NOMO-1 treated with dmso at 0.1 percent for 144 hours (cell line): ENCODE measurements around the gene NCSTN.

ENCODE experiments used
- DNase-seq: peaks from one replicate; lab custom pipeline; 2025; ENCODE audit not compliant: unreplicated experiment; lab: John Stamatoyannopoulos, UW

The NCSTN gene

DNA sequence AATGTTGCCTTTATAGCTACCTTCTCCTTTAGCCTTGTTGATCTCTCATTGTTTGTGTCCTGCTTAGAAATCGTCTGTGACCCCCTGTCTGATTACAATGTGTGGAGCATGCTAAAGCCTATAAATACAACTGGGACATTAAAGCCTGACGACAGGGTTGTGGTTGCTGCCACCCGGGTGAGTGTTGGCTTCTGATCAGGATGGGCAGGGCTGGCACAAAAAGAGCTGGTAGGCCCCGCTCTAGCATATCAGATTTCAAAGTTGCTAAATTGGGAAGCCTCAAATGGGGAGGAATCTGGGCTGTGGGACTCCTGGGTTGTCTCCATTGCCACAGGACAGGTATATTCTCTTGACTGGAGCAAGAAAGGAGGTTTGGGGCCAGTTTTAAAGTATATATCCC, 8.4 kb downstream of the NCSTN start:
- no peak for DNase-seq

DNA sequence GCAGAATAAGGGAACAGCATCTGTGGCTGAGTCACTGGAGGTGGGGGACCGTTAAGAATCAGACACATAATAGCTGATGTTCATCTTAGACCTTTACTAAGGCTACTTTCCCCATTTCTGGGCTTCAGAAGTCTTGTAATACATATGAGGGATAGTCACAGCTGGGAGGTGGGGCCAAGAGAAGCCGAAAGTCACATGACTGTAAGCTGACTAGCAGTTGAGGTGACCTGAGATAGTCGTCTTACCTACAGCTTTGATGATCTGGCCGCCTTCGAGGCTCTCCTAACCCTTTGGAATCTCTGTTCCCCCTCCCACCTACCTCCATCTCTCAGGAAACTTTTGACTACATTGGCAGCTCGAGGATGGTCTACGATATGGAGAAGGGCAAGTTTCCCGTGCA, 9.4 kb downstream of the NCSTN start:
- no peak for DNase-seq

DNA sequence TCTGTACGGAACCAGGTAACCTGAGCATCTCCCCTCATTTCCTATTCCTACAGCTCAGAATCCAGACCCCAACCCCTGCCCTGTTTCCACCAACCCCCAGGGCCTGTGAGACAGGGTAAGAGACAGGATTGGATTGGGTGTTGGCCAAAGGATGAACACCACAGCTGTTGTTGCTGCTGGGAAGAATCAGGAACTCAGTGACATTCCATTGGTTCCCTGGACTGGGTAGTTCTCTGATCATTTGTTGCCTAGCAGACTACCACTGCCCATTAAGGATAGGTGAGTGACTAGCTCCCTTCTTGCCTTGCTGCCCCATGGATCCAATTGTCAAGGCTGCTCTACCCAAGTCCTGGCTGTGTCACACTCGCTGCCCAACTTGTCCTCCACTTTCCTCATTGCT, 10.0 kb downstream of the NCSTN start:
- DNase-seq: no peak

DNA sequence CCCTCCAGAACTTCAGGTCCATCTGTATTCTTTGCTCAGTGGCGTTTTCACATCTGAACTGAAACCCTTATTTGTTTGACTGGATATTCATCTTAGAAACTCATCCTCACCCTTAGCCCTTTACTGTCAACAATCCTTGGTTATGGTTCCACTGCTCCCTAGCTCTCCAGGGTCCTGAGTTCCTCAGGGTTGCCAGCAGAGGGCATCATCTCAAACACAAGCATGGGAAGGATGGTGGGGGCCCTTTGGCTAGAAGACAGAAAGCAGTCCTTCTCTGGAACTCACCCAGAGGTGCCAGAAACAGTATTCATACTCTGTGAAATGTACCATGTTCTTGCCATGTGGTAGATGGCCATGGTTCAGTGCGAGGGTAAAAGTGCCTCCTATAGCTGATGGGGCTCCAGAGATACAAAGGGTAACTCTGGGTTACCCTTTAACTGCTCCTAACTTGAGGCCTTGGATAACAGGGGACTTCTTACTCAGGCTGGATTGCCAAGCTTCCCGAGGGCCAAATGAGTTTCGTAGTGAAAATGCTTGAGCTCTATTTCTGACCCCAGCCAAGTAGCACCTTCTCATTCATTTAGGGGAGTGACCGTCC, 11.3 kb downstream of the NCSTN start:
- DNase-seq: no peak

DNA sequence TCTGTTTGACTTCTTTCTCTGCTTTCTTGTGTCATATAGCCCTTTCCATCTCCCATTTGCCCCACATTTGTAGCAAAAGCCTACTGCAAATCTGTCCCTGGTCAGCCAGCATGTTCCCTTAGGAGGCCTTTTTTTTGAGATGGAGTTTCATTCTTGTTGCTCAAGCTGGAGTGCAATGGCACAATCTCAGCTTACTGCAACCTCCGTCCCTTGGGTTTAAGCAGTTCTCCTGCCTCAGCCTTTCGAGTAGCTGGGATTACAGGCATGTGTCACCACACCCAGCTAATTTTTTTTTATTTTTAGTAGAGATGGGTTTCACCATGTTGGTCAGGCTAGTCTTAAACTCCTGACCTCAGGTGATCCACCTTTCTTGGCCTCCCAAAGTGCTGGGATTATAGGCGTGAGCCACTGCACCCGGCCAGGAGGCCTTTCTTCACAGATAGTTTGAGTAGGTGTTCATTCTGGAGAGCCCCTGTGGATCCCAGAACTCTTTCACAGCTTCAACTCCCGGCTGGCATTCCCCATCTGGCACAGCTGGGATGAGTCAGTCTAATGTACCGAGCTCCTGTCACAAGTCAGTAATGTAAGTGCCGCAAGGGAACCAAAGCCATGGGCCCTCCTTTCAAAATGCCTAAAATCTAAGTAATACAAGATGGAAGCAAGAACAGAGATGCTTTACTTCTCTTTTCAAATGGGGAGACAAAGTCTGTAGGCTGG, 14.3 kb downstream of the NCSTN start:
- DNase-seq: no peak

DNA sequence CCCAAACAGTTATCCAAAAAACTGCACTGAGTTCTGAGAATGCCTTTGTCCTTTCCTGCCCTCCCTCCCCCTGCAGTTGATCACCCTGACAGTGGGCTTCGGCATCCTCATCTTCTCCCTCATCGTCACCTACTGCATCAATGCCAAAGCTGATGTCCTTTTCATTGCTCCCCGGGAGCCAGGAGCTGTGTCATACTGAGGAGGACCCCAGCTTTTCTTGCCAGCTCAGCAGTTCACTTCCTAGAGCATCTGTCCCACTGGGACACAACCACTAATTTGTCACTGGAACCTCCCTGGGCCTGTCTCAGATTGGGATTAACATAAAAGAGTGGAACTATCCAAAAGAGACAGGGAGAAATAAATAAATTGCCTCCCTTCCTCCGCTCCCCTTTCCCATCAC, 14.9 kb downstream of the NCSTN start:
- DNase-seq: no peak

DNA sequence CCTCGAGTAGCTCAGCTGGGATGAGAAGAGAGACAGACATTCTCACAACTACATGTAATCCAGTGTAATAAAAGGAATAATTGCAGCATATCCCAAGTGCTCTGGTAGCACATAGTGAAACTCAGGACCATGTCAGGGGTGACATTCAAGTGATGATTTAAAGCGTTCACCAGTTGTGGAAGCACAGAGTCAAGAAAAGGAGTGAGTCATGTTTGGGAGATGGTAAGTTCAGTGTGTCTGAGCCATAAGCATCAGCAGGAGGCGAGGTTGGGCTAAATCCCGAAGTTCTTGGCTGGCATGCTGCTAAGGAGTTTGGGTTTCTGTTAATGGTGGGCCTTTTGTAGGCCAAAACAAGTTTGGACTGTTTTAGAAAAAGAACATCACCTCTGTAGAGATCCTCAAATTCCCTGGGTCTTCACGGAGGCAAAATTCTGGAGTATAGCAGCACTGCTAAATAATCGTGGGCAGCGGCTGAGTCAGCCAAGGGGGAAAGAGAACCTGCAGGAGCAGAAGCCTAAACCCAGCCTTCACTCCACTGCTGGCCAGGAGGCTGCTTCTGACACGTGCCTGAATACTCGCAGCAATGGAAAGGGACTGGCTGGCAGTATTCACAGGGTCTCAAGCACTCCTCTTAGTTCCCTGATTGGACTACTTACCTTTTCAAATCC, 16.5 kb downstream of the NCSTN start:
- no peak for DNase-seq

DNA sequence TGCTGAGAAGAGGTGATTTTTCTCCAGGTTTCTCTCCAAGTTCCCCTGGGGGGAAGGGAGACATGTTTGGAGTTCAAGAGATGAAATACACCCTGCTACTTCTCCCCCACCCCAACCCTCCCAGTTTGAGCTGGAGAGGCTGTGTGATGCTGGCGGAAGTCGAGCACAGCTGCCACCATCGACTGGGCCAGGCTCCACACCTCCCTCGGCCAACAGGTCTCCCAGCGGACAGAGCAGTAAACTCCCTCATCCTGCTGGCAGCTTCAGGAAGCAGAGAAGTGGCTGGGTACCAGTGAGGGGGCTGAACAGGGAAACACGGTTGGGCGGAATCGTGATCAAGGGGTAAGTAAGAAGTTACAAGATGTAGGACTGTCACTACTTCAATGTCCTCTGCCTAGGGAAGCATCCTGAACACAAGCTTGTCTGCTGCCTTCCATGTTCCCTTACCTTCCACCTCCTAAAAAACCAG, 17.1 kb downstream of the NCSTN start:
- no peak for DNase-seq

DNA sequence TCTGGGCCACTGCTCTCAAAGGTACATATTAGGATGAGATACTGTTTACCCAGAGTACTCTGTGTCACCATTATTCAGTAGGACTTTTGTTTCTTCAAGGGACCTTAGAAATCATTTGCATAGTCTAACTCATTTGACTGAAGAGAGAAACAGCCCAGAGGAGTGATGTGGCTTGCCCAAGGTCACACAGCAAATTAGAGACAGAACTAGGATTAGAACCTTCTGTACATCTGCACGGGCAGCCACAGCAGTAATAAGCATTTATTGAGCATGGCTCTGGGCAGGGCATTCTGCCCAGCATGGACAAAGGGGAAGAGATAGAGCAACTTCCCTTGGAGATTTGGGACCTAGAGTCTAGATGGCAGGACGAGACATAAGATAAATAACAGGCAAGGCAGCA, 18.0 kb downstream of the NCSTN start:
- DNase-seq: no peak

DNA sequence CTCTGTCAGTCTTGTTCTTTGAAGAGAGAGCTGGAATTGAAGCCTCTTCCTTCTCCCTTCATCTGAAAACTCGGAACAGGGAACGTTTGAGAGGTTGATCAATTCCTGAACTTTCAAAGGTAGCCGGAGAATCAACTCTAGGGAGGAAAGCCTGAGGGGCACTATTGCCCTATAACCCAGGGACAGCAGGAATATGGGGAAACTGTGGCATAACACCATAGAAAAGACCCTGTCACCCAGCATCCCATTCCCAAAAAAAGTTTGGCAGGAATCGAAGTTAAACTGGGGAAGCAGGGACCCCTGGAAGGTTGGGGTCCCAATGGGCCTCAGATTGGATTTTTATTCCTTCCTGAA, 18.6 kb downstream of the NCSTN start:
- DNase-seq: no peak

DNA sequence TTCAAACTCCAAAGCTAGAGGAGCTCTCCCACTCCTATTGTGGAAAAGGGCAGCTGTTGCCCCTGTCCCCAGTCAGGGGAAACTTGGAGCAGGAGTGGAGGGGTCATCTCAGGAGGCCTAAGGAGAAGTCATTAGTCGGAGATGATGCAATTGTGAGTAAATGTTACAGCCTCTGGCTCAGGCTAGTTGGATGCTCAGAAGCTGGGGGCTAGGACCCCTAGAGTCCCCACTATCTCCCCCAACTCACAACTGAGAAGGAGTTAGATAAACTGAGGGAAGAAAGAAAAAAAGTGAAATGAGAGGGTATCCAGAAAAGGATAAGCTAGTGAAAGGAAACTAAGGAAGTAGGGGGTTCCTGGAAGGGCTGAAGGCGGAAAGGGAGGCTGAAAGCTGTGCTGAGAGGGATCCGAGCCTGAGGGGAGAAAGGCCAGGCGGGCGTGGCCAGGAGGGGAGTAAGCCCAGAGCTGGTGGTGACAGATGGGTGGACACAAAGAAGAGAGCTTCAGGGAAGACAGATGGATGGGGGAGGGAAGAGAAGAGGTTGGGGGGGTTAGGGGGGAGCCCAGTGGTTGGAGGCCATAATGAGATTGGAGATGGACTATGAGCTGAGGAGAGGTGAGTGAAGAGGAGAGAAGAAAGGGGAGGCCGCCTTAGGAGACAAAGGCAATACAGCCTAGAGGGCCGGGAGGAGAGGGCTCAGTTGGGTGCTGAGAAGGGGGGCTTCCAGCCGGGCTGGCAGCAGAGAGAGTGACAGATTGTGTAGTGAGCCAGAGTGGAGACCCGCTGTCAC, 19.2 kb downstream of the NCSTN start:
- no peak for DNase-seq

DNA sequence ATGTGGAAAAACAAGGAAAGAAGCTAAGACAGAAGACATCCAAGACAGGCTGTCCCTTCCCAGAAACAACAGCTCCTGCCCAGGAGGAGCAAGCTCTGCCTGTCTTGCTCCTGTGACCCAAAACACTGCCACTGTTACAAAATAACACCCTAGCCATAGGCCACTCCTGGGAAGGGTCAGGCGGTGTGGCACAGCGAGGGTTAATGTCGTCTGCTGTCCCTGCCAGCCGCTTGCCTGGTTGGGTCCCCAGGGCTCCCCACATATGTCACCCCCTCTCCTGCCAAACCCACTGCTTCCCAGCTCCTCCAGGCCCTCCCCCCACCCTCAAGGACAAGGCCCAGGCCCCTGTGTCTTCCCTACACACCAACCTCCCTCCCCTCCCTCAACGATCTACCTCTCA, 19.8 kb downstream of the NCSTN start:
- DNase-seq: no peak

DNA sequence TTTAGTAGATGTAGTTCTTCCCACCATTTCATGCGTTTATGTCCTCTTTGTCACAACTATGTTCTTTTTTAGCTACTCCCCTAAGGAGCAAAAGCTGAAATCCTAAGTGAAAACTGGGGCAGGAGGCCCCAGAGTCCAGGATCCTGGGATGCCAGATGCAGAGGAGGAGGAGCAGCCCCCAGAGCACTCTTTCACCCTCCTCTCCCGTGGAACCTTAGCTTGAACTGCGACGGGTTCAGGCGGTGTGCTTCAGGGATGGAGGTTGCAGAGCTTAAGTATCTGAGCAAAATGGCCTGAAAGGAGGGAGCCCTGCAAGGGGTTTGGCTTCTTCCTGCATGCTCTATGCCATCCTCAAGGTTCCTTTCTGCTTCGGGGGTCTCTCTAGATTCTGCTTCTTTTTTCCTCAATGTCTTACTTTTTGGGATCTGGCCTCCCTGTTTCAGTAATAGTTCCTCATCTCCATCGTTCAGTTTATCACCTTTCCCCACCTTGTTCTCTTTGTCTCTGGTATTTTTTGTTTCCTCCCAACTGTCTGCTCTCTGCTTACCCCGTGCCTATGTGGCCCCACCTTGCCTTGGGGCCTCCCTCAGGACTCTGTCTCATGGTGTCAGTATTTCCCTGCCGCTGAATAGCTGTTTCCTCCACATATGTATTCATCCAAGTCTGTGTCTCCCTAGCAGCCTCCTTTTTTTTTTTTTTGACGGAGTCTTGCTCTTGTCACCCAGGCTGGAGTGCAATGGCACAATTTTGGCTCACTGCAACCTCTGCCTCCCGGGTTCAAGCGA, 21.0 kb downstream of the NCSTN start:
- no peak for DNase-seq

DNA sequence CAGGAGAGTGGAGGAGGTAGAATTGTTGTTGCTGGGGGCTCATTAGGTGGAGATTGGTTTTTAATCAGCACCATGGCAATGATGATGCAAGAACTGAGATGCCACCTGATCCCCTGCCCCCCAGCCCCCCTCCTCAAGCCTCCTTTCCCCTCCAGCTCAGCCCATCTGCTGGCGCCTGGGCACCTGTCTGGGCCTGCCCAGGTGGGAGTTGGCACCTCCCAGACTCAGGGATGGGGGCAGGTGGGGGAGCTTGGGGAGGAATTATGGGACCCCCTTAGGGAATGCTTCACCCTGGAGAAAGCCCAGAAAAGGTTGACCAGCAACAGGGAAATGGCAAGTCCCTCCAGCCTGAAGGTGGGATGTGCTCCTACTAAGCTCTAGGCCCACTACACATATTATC, 22.1 kb downstream of the NCSTN start:
- DNase-seq: no peak

DNA sequence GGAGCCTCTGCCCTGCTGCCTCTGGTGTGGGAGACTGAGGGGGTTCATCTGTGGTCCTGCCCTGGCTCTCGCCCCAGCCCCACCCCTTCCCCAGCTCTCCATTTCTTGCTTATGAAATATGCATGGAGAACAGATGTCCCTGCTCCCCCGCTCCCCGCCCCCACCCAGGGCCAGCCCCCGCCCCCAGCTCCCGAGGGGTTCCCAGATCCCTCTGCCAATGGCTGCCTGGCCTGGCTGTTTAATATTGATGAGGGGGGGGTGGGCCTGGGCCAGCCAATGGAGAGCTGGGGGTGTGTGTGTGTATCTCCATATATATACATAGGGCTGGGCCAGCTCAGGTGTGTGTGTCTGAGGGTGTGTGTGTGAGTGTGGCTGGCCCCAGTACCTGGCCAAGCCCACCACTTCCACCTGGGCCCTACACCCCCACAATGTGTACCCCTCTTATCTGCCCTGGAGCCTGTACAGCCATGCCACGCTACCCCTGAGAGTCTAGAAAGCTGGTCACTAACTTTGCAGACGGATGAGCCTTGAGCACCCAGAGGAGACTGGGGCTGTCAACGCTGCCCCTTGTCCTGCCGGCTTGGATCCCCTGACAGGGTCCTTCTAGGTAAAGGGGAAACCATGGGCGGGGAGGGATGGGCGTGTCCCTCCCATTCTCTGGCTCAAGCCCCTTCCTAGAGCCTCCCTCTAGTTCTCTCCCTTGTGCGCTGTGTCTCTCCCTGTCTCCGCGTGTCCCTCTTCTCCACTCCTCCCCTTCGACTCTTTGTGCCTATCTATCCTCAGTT, 23.7 kb downstream of the NCSTN start, which contains the start of gene NHLH1:
Gene NHLH1 (plus strand): TSS at position 341 of the 785 bp plus-strand sequence. CDS start 3,661 bp downstream, outside the sequence.
- DNase-seq: no peak

DNA sequence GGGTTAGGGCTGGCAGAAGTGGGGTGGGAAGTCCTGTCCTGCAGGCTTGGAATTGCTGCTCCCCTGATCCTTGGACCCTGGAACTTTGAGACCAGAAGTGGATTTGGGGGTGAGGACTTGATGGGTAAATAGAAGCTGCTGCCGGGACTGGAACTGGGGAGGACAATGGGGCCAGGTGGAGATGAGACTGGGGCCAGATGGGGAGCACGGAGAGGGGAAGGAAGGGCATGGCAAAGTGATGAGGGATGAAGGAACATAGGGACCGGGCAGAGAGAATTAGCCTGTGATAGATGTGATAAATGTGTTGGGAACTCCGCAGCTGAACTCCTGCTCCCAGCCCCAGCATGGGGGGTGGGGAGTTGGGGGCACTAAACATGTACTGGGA, 24.3 kb downstream of the NCSTN start:
- DNase-seq: no peak

DNA sequence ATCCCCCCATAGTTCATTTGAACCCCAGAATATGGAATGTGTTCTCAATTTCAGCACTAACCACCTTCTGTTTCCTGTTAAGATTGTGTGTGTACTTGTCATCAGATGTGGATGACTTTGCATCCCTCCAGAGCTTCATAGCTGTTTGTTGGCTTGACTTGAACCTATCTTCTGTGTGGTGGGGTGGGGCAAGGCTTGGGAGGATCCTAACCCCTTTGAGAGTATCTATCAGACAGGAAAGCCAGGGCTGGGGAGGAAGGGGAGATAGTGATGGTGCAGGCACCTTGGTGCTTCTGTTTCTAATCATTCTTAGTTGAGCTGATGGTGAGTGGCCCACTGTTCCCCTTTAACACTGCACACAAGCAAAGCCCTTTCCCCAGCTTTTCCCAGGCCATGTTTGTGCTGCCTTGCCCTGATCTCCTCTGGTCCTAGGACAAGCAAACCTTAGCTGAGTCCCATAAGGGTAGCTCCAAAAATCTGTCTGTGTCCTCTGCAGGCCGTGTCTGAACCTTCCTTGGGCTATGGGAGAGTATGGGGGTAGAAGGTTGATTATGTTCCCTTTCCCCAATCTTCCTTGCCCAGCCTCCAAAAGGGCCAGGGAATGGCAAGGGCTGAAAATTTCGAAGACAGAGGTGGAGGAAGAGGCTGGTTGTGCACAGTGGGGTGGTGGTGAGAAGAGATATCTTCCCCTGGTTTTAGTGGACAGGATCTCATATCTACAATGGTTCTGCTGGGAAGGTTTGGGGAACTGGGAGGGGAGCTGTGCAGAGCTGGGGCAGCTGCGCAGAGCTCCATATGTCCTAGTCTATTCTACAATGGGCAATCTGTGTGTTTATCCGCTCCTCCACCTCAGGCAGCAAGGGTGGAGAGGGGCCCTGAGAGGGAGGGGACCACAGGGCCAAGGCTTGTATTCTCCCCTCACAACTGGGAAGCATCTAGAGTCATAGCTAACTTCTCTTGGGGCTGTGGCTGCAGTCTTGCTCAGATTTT, 25.0 kb downstream of the NCSTN start:
- DNase-seq: no peak

DNA sequence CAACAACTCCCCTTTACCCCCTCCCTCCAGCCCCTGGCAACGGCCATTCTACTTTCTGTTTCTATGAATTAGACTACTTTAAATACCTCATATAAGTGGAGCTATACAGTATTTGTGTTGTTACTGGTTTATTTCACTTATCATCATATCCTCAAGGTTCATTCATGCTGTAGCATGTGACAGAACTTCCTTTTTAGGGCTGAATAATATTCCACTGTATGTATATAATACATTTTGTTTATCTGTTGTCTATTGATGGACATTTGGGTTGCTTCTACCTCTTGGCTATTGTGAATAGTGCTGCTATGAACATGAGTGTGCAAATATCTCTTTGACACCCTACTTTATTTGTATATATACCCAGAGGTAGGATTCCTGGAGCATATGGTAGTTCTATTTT, 25.9 kb downstream of the NCSTN start:
- DNase-seq: no peak
